Central memory CD4-positive, alpha-beta T cell (primary cell): ENCODE data around the gene FIBP.

Experiments
- DNase-seq: peaks from one replicate; pipeline ENCODE4 v3.0.0; 2022
- total RNA-seq, 3 experiments: gene quantifications; one replicate each; lab custom pipeline; 2026; lab: John Stamatoyannopoulos, UW

The FIBP gene
- 18.1 to 52.2 (median 30.2) reads per million in 3 experiments for total RNA-seq

GRCh38 chr11:65888163-65888814 is at the start of gene FIBP:
Gene FIBP (minus strand): TSS chr11:65888471. CDS start chr11:65888418, 53 bp downstream.
- peak; percentile 90 for DNase-seq

GRCh38 chr11:65937766-65938165 is 49.5 kb upstream of the FIBP start:
- no peak for DNase-seq

- no peak for DNase-seq
Observed at GRCh38 chr11:65934014-65934413, 45.7 kb upstream of the FIBP start.

- no peak for DNase-seq
Observed at GRCh38 chr11:65932558-65932919, 44.3 kb upstream of the FIBP start.

GRCh38 chr11:65931773-65932557 is 43.7 kb upstream of the FIBP start:
- DNase-seq, result no peak

- no peak for DNase-seq
Observed at GRCh38 chr11:65928667-65929066, 40.4 kb upstream of the FIBP start.

- peak; percentile 80 for DNase-seq
Observed at GRCh38 chr11:65927904-65928397, 39.7 kb upstream of the FIBP start.

GRCh38 chr11:65925397-65925796 is 37.1 kb upstream of the FIBP start:
- DNase-seq, result no peak

- DNase-seq, result no peak
Observed at GRCh38 chr11:65922565-65922964, 34.3 kb upstream of the FIBP start.

GRCh38 chr11:65921876-65922275 is 33.6 kb upstream of the FIBP start:
- DNase-seq, result no peak

GRCh38 chr11:65921033-65921555 is 32.8 kb upstream of the FIBP start:
- DNase-seq, result no peak

GRCh38 chr11:65920372-65920802 is 32.1 kb upstream of the FIBP start:
- no peak for DNase-seq

- no peak for DNase-seq
Observed at GRCh38 chr11:65919573-65920371, 31.5 kb upstream of the FIBP start.

- DNase-seq, result peak; percentile 97
Observed at GRCh38 chr11:65919141-65919572, 30.9 kb upstream of the FIBP start, which contains the start of gene DRAP1. Gene DRAP1 (plus strand): TSS chr11:65919426. CDS start chr11:65919502, 76 bp downstream.

GRCh38 chr11:65918211-65919140 is 30.2 kb upstream of the FIBP start, which contains the start of gene C11orf68:
Gene C11orf68 (minus strand): TSS chr11:65919062. CDS start chr11:65919031, 31 bp downstream.
- DNase-seq, result no peak

- DNase-seq, result no peak
Observed at GRCh38 chr11:65917434-65918210, 29.4 kb upstream of the FIBP start.

- no peak for DNase-seq
Observed at GRCh38 chr11:65917077-65917433, 28.8 kb upstream of the FIBP start.

GRCh38 chr11:65916391-65916790 is 28.1 kb upstream of the FIBP start:
- DNase-seq, result no peak

- DNase-seq, result no peak
Observed at GRCh38 chr11:65915821-65916251, 27.6 kb upstream of the FIBP start.

- DNase-seq, result no peak
Observed at GRCh38 chr11:65915101-65915820, 27.0 kb upstream of the FIBP start.
